ENCODE data around the gene IER5. TPM values are rescaled to one million over a fixed set of nuclear protein-coding genes. Genes with fewer than 3 reads are reported as not detected.

Gene IER5
- total RNA-seq, 6 experiments from 2014 or later: 35.7 to 49.1 (median 43.4) TPM

GRCh38 chr1:181140398-181140797 is 51.9 kb downstream of the IER5 start:
- Mint-ChIP-seq H3K9me3 (no peaks in the 10 kb centered on the region), H3K36me3 (ENCODE audit: low read depth) (no peaks in the 10 kb centered on the region), H3K4me1 (ENCODE audit: low read depth) (peaks cover 79% of the 10 kb centered on the region), H3K27ac (peak overlapping the region; percentile 87), H3K4me3 (peak overlapping the region; percentile 60), H3K27me3 (ENCODE audit: insufficient read depth) (no peaks in the 10 kb centered on the region; the same call in 1 of the 2 replicates)
- DNase-seq: peak; percentile 44
- TF ChIP-seq CTCF (IDR thresholded peaks at IDR 0.05): no peak

- H3K27ac Mint-ChIP-seq: peak overlapping the region; percentile 87
- DNase-seq: no peak
- H3K4me1 Mint-ChIP-seq (ENCODE audit: low read depth): peaks cover 74% of the 10 kb centered on the region
- H3K36me3 Mint-ChIP-seq (ENCODE audit: low read depth): peaks cover 2% of the 10 kb centered on the region; the same call in 1 of the 2 replicates
- no peak for TF ChIP-seq CTCF (IDR thresholded peaks at IDR 0.05)
- H3K4me3 Mint-ChIP-seq: peak overlapping the region; percentile 60
- H3K9me3 Mint-ChIP-seq: no peaks in the 10 kb centered on the region; the same call in 1 of the 2 replicates
- H3K27me3 Mint-ChIP-seq (ENCODE audit: insufficient read depth): no peaks in the 10 kb centered on the region; the same call in 1 of the 2 replicates
These were observed 52.4 kb downstream of the IER5 start for GRCh38 chr1:181140891-181141290.

GRCh38 chr1:181141431-181141910 is 53.0 kb downstream of the IER5 start:
- peak; percentile 89 for DNase-seq
- Mint-ChIP-seq H3K36me3 (ENCODE audit: low read depth) (peaks cover 8% of the 10 kb centered on the region; the same call in 1 of the 2 replicates), H3K9me3 (no peaks in the 10 kb centered on the region; the same call in 1 of the 2 replicates), H3K27me3 (ENCODE audit: insufficient read depth) (no peaks in the 10 kb centered on the region; the same call in 1 of the 2 replicates), H3K4me1 (ENCODE audit: low read depth) (peaks cover 68% of the 10 kb centered on the region), H3K27ac (peak overlapping the region; percentile 87), H3K4me3 (peak overlapping the region; percentile 86)
- TF ChIP-seq CTCF (IDR thresholded peaks at IDR 0.05): no peak

Other genes starting within 250 kb of the IER5 start
- gene KIAA1614, start 175.8 kb upstream of the IER5 start, total RNA-seq (2021; fragmentation: NEBNext Ultra II Directional; extraction: Animal tissue kit (Norgen Biotek cat#: 25700)): 1 to 10 TPM; 2.9 to 4.7 (median 3.9) TPM
- gene STX6, start 65.8 kb upstream of the IER5 start, total RNA-seq (2021; fragmentation: NEBNext Ultra II Directional; extraction: Animal tissue kit (Norgen Biotek cat#: 25700)): 10 to 100 TPM; 24.2 to 28.5 (median 25.3) TPM
- gene MR1, start 54.7 kb upstream of the IER5 start, total RNA-seq (2021; fragmentation: NEBNext Ultra II Directional; extraction: Animal tissue kit (Norgen Biotek cat#: 25700)): 10 to 100 TPM; 27.2 to 39.2 (median 32.2) TPM

Measured in HFFc6 (cell line).